ENCODE results near the gene XYLT1. TPM values are rescaled to one million over a fixed set of nuclear protein-coding genes. Genes with fewer than 3 reads are reported as not detected.
"Not testable (repeated sequence)": the region's sequence is repeated elsewhere in the genome, so short reads cannot be mapped to it uniquely, and the experiment has no call there.

XYLT1 gene
- total RNA-seq, 1 experiment from 2014 or later, result not detected

- H3K4me2 ChIP-seq (ENCODE audit: low read length), result no peak overlapping the region
- H3K79me2 ChIP-seq (ENCODE audit: low read length), result no peaks in the 10 kb centered on the region
- ChIA-PET CTCF (no interaction called here), POLR2A (ENCODE audit: unreplicated experiment) (no interaction called here)
- ATAC-seq, result no peak
- H3K9ac ChIP-seq (ENCODE audit: low read length), result no peak overlapping the region
- no peaks in the 10 kb centered on the region for H3K36me3 ChIP-seq (ENCODE audit: low read depth, low read length)
- no peak for TF ChIP-seq EZH2phosphoT487 (IDR thresholded peaks at IDR 0.05; ENCODE audit: borderline replicate concordance, low read length)
- no peak for TF ChIP-seq EZH2 (IDR thresholded peaks at IDR 0.05; ENCODE audit: low read length, unreplicated experiment)
- TF ChIP-seq CTCF (conservative IDR thresholded peaks at IDR 0.05; ENCODE audit: low read depth, low read length), result no peak
- intact Hi-C loops (cut with micrococcal nuclease), result no loop called here
- H3K9me3 ChIP-seq (ENCODE audit: low read length), result no peaks in the 10 kb centered on the region
- H3K27me3 ChIP-seq (ENCODE audit: low read length), result no peaks in the 10 kb centered on the region
- no peak overlapping the region for H2AFZ ChIP-seq (ENCODE audit: low read length)
- H3K27ac ChIP-seq (ENCODE audit: low read length), result no peak overlapping the region
- DNase-seq, result no peak
- H3K4me3 ChIP-seq (ENCODE audit: low read length), result no peak overlapping the region
- H4K20me1 ChIP-seq (ENCODE audit: low read length), result no peaks in the 10 kb centered on the region
- BruUV-seq (replicated peaks), result no TSS peak
- H3K9me2 ChIP-seq (replicated peaks; ENCODE audit: low read length), result no peaks in the 10 kb centered on the region
- no peaks in the 10 kb centered on the region for H3F3A ChIP-seq (ENCODE audit: low read length, unreplicated experiment)
- no peaks in the 10 kb centered on the region for H3K4me1 ChIP-seq (ENCODE audit: insufficient read depth, low read length)
Measured at GRCh38 chr16:17510567-17510966, 39.8 kb upstream of the XYLT1 start.

GRCh38 chr16:17509194-17509593, 38.4 kb upstream of the XYLT1 start:
- POLR2A ChIA-PET (ENCODE audit: unreplicated experiment), result no interaction called here
- H3K79me2 ChIP-seq (ENCODE audit: low read length), result no peaks in the 10 kb centered on the region
- no peaks in the 10 kb centered on the region for H4K20me1 ChIP-seq (ENCODE audit: low read length)
- H3K9me3 ChIP-seq (ENCODE audit: low read length), result no peaks in the 10 kb centered on the region
- BruUV-seq (replicated peaks), result no TSS peak
- H3K4me1 ChIP-seq (ENCODE audit: insufficient read depth, low read length), result no peaks in the 10 kb centered on the region
- no peaks in the 10 kb centered on the region for H3K36me3 ChIP-seq (ENCODE audit: low read depth, low read length)
- H3K9ac ChIP-seq (ENCODE audit: low read length), result no peak overlapping the region
- no peaks in the 10 kb centered on the region for H3K9me2 ChIP-seq (replicated peaks; ENCODE audit: low read length)
- no peak overlapping the region for H3K4me3 ChIP-seq (ENCODE audit: low read length)
- H3K4me2 ChIP-seq (ENCODE audit: low read length), result no peak overlapping the region
- no peaks in the 10 kb centered on the region for H3K27me3 ChIP-seq (ENCODE audit: low read length)
- DNase-seq, result no peak
- H3F3A ChIP-seq (ENCODE audit: low read length, unreplicated experiment), result no peaks in the 10 kb centered on the region
- CTCF ChIA-PET, result no interaction called here
- no peak for ATAC-seq
- intact Hi-C loops (cut with micrococcal nuclease), result no loop called here
- TF ChIP-seq EZH2phosphoT487 (IDR thresholded peaks at IDR 0.05; ENCODE audit: borderline replicate concordance, low read length) (no peak), EZH2 (IDR thresholded peaks at IDR 0.05; ENCODE audit: low read length, unreplicated experiment) (no peak)
- no peak overlapping the region for H3K27ac ChIP-seq (ENCODE audit: low read length)
- no peak overlapping the region for H2AFZ ChIP-seq (ENCODE audit: low read length)

GRCh38 chr16:17508303-17508702, 37.5 kb upstream of the XYLT1 start:
- H3K27me3 ChIP-seq (ENCODE audit: low read length), result no peaks in the 10 kb centered on the region
- no peaks in the 10 kb centered on the region for H4K20me1 ChIP-seq (ENCODE audit: low read length)
- no peaks in the 10 kb centered on the region for H3K79me2 ChIP-seq (ENCODE audit: low read length)
- intact Hi-C loops (cut with micrococcal nuclease), result no loop called here
- H3F3A ChIP-seq (ENCODE audit: low read length, unreplicated experiment), result no peaks in the 10 kb centered on the region
- H3K4me1 ChIP-seq (ENCODE audit: insufficient read depth, low read length), result no peaks in the 10 kb centered on the region
- H3K4me2 ChIP-seq (ENCODE audit: low read length), result no peak overlapping the region
- no peak overlapping the region for H3K9ac ChIP-seq (ENCODE audit: low read length)
- H3K9me3 ChIP-seq (ENCODE audit: low read length), result no peaks in the 10 kb centered on the region
- DNase-seq (no peak), ATAC-seq (no peak)
- CTCF ChIA-PET, result no interaction called here
- POLR2A ChIA-PET (ENCODE audit: unreplicated experiment), result no interaction called here
- H3K4me3 ChIP-seq (ENCODE audit: low read length), result no peak overlapping the region
- H2AFZ ChIP-seq (ENCODE audit: low read length), result no peak overlapping the region
- no peaks in the 10 kb centered on the region for H3K36me3 ChIP-seq (ENCODE audit: low read depth, low read length)
- no peaks in the 10 kb centered on the region for H3K9me2 ChIP-seq (replicated peaks; ENCODE audit: low read length)
- BruUV-seq (replicated peaks), result no TSS peak
- H3K27ac ChIP-seq (ENCODE audit: low read length), result no peak overlapping the region
- no peak for TF ChIP-seq EZH2phosphoT487 (IDR thresholded peaks at IDR 0.05; ENCODE audit: borderline replicate concordance, low read length)
- TF ChIP-seq EZH2 (IDR thresholded peaks at IDR 0.05; ENCODE audit: low read length, unreplicated experiment), result no peak
- TF ChIP-seq CTCF (conservative IDR thresholded peaks at IDR 0.05; ENCODE audit: low read depth, low read length), result no peak

DNA sequence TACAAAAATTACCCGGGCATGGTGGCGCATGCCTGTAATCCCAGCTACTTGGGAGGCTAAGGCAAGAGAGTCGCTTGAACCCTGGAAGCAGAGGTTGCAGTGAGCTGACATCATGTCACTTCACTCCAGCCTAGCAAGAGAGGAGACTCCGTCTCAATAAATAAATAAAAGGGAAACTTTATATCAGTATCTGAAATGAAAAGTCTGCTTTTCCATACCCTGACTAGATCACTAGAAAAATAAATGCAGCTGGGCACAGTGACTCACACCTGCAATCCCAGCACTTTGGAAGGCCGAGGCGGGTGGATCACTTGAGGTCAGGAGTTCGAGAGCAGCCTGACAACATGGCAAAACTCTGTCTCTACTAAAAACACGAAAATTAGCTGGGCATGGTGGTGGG, 36.8 kb upstream of the XYLT1 start:
- BruUV-seq (replicated peaks); H3F3A ChIP-seq (ENCODE audit: low read length, unreplicated experiment); POLR2A ChIA-PET (ENCODE audit: unreplicated experiment); H3K27ac ChIP-seq (ENCODE audit: low read length); H4K20me1 ChIP-seq (ENCODE audit: low read length); H3K4me1 ChIP-seq (ENCODE audit: insufficient read depth, low read length); H3K4me2 ChIP-seq (ENCODE audit: low read length); H3K9ac ChIP-seq (ENCODE audit: low read length); intact Hi-C loops (cut with micrococcal nuclease); CTCF ChIA-PET; ATAC-seq; H3K9me2 ChIP-seq (replicated peaks; ENCODE audit: low read length); H3K4me3 ChIP-seq (ENCODE audit: low read length); H3K9me3 ChIP-seq (ENCODE audit: low read length); H3K36me3 ChIP-seq (ENCODE audit: low read depth, low read length); DNase-seq; H2AFZ ChIP-seq (ENCODE audit: low read length); H3K27me3 ChIP-seq (ENCODE audit: low read length); H3K79me2 ChIP-seq (ENCODE audit: low read length): not testable (repeated sequence)

DNA sequence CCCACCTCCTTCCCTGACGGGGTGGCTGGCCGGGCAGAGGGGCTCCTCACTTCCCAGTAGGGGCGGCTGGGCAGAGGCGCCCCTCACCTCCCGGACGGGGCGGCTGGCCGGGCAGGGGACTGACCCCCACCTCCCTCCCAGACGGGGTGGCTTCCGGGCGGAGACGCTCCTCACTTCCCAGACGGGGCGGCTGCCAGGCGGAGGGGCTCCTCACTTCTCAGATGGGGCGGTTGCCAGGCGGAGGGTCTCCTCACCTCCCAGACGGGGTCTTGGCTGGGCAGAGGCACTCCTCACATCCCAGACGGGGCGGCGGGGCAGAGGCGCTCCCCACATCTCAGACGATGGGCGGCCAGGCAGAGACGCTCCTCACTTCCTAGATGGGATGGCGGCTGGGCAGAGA, 35.1 kb upstream of the XYLT1 start:
- CTCF ChIA-PET; H3K79me2 ChIP-seq (ENCODE audit: low read length); intact Hi-C loops (cut with micrococcal nuclease); H3F3A ChIP-seq (ENCODE audit: low read length, unreplicated experiment); H3K27me3 ChIP-seq (ENCODE audit: low read length); H3K9ac ChIP-seq (ENCODE audit: low read length); H3K9me3 ChIP-seq (ENCODE audit: low read length); POLR2A ChIA-PET (ENCODE audit: unreplicated experiment); H4K20me1 ChIP-seq (ENCODE audit: low read length); H3K36me3 ChIP-seq (ENCODE audit: low read depth, low read length); H3K4me3 ChIP-seq (ENCODE audit: low read length); H2AFZ ChIP-seq (ENCODE audit: low read length); DNase-seq; H3K9me2 ChIP-seq (replicated peaks; ENCODE audit: low read length); H3K4me2 ChIP-seq (ENCODE audit: low read length); BruUV-seq (replicated peaks); ATAC-seq; H3K27ac ChIP-seq (ENCODE audit: low read length); H3K4me1 ChIP-seq (ENCODE audit: insufficient read depth, low read length): not testable (repeated sequence)
